Astrocyte (in vitro differentiated cells and primary cell): ENCODE results near the gene KLHL15.

ENCODE experiments used
- EZH2 ChIP-seq: IDR thresholded peaks from 2 replicates; pipeline ENCODE4 v1.6.1; 2012; ENCODE audit warnings: mild to moderate bottlenecking, low read length, inconsistent platforms; ENCODE audit not compliant: insufficient read depth
- TF ChIP-seq, protein P1 (sequence below): IDR thresholded peaks from 2 replicates; pipeline ENCODE4 v1.5.1; 2011; ENCODE audit warnings: low read depth, mild to moderate bottlenecking, inconsistent platforms, low read length, moderate library complexity; ENCODE audit not compliant: insufficient read depth

DNA sequence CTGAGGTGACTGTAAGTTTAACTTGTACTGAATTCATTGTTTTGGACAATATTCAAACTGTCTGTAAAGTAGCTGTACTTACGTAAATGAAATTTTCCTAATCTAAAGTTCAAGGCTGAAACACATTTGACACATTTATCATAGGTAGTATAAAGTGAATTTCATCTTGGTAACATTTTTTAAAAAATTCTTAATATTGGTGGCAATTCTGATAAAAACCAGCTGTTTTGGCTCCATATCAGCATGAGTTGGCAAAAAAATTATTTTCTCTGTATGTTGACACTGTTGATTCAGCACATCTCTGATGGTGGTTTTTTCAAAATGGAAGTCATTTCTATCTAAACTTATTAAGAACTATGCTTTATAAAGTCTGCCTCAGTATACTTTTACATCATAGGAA, 88.3 kb downstream of the KLHL15 start:
- TF ChIP-seq, protein P1, sequence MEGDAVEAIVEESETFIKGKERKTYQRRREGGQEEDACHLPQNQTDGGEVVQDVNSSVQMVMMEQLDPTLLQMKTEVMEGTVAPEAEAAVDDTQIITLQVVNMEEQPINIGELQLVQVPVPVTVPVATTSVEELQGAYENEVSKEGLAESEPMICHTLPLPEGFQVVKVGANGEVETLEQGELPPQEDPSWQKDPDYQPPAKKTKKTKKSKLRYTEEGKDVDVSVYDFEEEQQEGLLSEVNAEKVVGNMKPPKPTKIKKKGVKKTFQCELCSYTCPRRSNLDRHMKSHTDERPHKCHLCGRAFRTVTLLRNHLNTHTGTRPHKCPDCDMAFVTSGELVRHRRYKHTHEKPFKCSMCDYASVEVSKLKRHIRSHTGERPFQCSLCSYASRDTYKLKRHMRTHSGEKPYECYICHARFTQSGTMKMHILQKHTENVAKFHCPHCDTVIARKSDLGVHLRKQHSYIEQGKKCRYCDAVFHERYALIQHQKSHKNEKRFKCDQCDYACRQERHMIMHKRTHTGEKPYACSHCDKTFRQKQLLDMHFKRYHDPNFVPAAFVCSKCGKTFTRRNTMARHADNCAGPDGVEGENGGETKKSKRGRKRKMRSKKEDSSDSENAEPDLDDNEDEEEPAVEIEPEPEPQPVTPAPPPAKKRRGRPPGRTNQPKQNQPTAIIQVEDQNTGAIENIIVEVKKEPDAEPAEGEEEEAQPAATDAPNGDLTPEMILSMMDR: no peak
- TF ChIP-seq EZH2: no peak
